GM12878 (cell line): ENCODE results near the gene MT3.

Experiments
- BACH1 ChIP-seq: fragments of 450-650 bp; IDR thresholded peaks from 2 replicates; pipeline ENCODE4 v1.6.1; 2017; ENCODE audit warnings: mild to moderate bottlenecking, borderline replicate concordance
- CBFB ChIP-seq: IDR thresholded peaks from 2 replicates; pipeline ENCODE4 v1.6.1; 2016; ENCODE audit warnings: antibody characterized with exemption, low read depth
- CEBPZ ChIP-seq: fragments of 150-350 bp; IDR thresholded peaks from 2 replicates; pipeline ENCODE4 v1.6.1; 2016; ENCODE audit warnings: low read depth, low read length
- CHD1 ChIP-seq: IDR thresholded peaks from 2 replicates; pipeline ENCODE4 v1.6.1; 2012; ENCODE audit warnings: low read depth, low read length, improper control_type of control experiment
- CTCF ChIP-seq, 3 experiments: IDR thresholded peaks in 2 of 3; conservative IDR thresholded peaks in 1 of 3; 2 replicates each; pipeline ENCODE4 v1.5.1; 2011; ENCODE audit warnings: low read depth in 3 of 3, low read length in 3 of 3, mild to moderate bottlenecking in 3 of 3, control low read depth in 2 of 3, moderate library complexity in 2 of 3, inconsistent platforms in 1 of 3, mixed read lengths in 1 of 3; ENCODE audit not compliant: control insufficient read depth in 2 of 3, insufficient read depth in 1 of 3; ENCODE audit errors: extremely low read depth in 1 of 3
- HCFC1 ChIP-seq: fragments of 150-350 bp; IDR thresholded peaks from 2 replicates; pipeline ENCODE4 v1.6.1; 2014; ENCODE audit warnings: low read length
- MXI1 ChIP-seq: fragments of 150-350 bp; IDR thresholded peaks from 2 replicates; pipeline ENCODE4 v1.6.1; 2011; ENCODE audit warnings: low read depth, mild to moderate bottlenecking, inconsistent platforms, low read length, improper control_type of control experiment
- POLR2AphosphoS5 ChIP-seq: IDR thresholded peaks from 2 replicates; pipeline ENCODE4 v1.6.1; 2011; ENCODE audit warnings: mild to moderate bottlenecking, low read length, inconsistent platforms
- RBBP5 ChIP-seq: fragments of 200-600 bp; sonication (generic); conservative IDR thresholded peaks from 2 replicates; pipeline ENCODE4 v1.6.1; 2016
- RCOR1 ChIP-seq: conservative IDR thresholded peaks from 2 replicates; pipeline ENCODE4 v1.6.1; 2012; ENCODE audit warnings: low read depth, low read length, improper control_type of control experiment
- RFX5 ChIP-seq: IDR thresholded peaks from 2 replicates; pipeline ENCODE4 v1.6.1; 2011; ENCODE audit warnings: low read depth, low read length, improper control_type of control experiment
- TCF12 ChIP-seq: IDR thresholded peaks from 2 replicates; pipeline ENCODE4 v1.6.1; 2011; ENCODE audit warnings: low read depth, mild to moderate bottlenecking, low read length
- ZNF274 ChIP-seq: IDR thresholded peaks from one replicate; pipeline ENCODE4 v1.8.0; 2011; ENCODE audit not compliant: insufficient read length, insufficient read depth

GRCh38 chr16:56634715-56635440, 45.5 kb downstream of the MT3 start:
- no peak for TF ChIP-seq CTCF (IDR thresholded peaks at IDR 0.05 in 2 of 3, conservative IDR thresholded peaks at IDR 0.05 in 1 of 3; ENCODE audit: control insufficient read depth in 2 of 3, extremely low read depth in 1 of 3, insufficient read depth in 1 of 3, low read depth in 3 of 3, low read length in 3 of 3)
- no peak for TF ChIP-seq POLR2AphosphoS5
- TF ChIP-seq RBBP5, result no peak
- no peak for TF ChIP-seq RFX5
- no peak for TF ChIP-seq ZNF274
- no peak for TF ChIP-seq BACH1
- no peak for TF ChIP-seq TCF12
- no peak for TF ChIP-seq HCFC1
- TF ChIP-seq RCOR1, result no peak
- no peak for TF ChIP-seq CBFB
- no peak for TF ChIP-seq CEBPZ
- no peak for TF ChIP-seq CHD1
- no peak for TF ChIP-seq MXI1
